Keratinocyte (primary cell): ENCODE results near the gene CCDC87.

Source experiments
- CTCF ChIP-seq, 3 experiments: IDR thresholded peaks in 1 of 3; conservative IDR thresholded peaks in 1 of 3; optimal IDR thresholded peaks in 1 of 3; 2 replicates in 2 of 3; 3 replicates in 1 of 3; pipeline versions ENCODE3 to v1.5.1; 2011; ENCODE audit warnings: low read length in 3 of 3, mild to moderate bottlenecking in 3 of 3, moderate library complexity in 2 of 3, control low read depth in 1 of 3, inconsistent platforms in 1 of 3; ENCODE audit not compliant: insufficient read depth in 2 of 3; ENCODE audit errors: extremely low read depth in 1 of 3
- EZH2 ChIP-seq: IDR thresholded peaks from one replicate; pipeline ENCODE4 v1.6.1; 2012; ENCODE audit warnings: inconsistent platforms, mild to moderate bottlenecking, low read length, moderate library complexity

GRCh38 chr11:66617155-66617834, 24.4 kb upstream of the CCDC87 start:
- no peak for TF ChIP-seq CTCF (optimal IDR thresholded peaks at IDR 0.05 in 1 of 3, IDR thresholded peaks at IDR 0.05 in 1 of 3, conservative IDR thresholded peaks at IDR 0.05 in 1 of 3; ENCODE audit: extremely low read depth in 1 of 3, insufficient read depth in 2 of 3, low read length in 3 of 3)
- TF ChIP-seq EZH2, result no peak
